Urinary bladder (tissue), 4 donors: ENCODE results near the gene TMEM59. TPM values are rescaled to one million over a fixed set of nuclear protein-coding genes. Genes with fewer than 3 reads are reported as not detected.
A peak's percentile ranks its signal among the peaks of the same experiment; 100 is the strongest.
"Not testable (repeated sequence)": the region's sequence is repeated elsewhere in the genome, so short reads cannot be mapped to it uniquely, and the experiment has no call there.

Experiments
- DNase-seq: peaks from one replicate; pipeline ENCODE4 v3.0.0-alpha.2; 2015; ENCODE audit errors: extremely low spot score
- H3K27ac ChIP-seq: one replicate; pipeline ENCODE4 v1.5.1; 2013; ENCODE audit warnings: low read depth, mild to moderate bottlenecking, moderate library complexity
- H3K36me3 ChIP-seq: one replicate; pipeline ENCODE4 v1.6.1; 2013; ENCODE audit warnings: mild to moderate bottlenecking, moderate library complexity; ENCODE audit not compliant: insufficient read depth
- H3K4me1 ChIP-seq: one replicate; pipeline ENCODE4 v1.6.1; 2013; ENCODE audit warnings: mild to moderate bottlenecking, moderate library complexity; ENCODE audit not compliant: insufficient read depth
- H3K4me3 ChIP-seq: one replicate; pipeline ENCODE4 v1.5.1; 2013; ENCODE audit warnings: low read depth, low read length
- WGBS: extraction: QIAGEN DNeasy Blood & Tissue Kit; methylation state at CpG from one replicate; pipeline ENCODE4 v1.1.7; 2013; 5-methylcytosine and 5-hydroxymethylcytosine counted together
- polyA plus RNA-seq: library from polyadenylated mRNA; stranded (reverse); fragments of 200-250 nt; gene quantifications from one replicate; pipeline ENCODE4 v1.2.3, GENCODE V29; 2013
- total RNA-seq: library from RNA; depleted of rRNA; stranded (reverse); fragments of >200 nt; gene quantifications from one replicate; pipeline ENCODE4 v1.2.3, GENCODE V29; 2014
- donor health status: healthy with polysubstance abuse.
- donor health status: healthy.

Gene TMEM59
- total and polyA plus RNA-seq, 2 donors = 276 to 398 TPM

DNA sequence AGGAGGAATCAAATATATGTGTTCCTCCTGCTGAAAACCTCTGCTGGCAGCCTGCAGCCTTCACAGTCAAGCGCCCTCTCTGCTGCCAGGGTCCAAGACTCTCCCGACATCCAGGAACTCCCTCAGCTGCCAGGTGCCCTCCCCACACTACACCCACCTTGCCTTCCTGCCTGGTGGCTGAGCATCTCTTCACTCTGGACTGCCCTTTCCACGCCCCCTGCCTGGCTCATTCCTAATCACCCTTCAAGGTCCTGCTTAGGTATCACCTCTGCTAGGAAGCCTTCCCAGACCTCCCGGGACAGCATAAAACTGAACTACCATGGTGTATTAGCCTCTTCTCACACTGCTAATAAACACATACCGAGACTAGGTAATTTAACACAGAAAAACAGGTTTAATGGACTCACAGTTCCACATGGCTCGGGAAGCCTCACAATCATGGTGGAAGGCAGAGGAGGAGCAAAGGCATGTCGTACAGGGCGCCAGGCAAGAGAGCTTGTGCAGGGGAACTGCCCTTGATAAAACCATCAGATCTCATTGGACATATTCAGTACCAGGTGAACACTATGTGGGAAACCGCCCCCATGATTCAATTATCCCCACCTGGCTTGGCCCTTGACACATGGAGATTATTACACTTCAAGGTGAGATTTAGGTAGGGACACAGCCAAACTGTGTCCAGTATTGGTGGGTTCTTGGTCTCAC is 50.3 kb downstream of the TMEM59 start:
- Histone ChIP-seq H3K4me1 (no peaks in the 10 kb centered on the region), H3K27ac (no peak overlapping the region), H3K36me3 (no peaks in the 10 kb centered on the region), H3K4me3 (no peak overlapping the region)
- 59% methylated on average over 9 of the region's 9 CpGs for WGBS
- no peak for DNase-seq

DNA sequence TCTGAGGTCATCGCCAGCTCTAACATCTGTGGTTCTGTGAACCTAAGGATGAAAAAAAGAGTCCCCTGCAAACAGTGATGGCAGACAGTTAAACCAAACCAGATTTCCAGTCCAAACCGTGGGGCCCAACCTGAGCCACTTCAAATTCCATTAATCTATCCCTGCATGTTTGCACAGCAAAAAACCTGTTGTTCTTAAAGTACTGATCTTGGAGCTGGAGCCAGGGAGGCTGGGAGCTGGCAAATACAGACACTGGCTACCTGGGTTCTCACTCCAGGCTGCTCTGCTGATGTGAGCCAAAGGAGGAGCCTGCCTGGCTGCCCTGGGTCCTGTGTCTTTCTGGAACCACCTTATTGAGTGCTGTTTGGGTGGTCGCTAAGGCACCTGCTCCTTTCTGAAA is 51.4 kb downstream of the TMEM59 start:
- Histone ChIP-seq H3K4me3 (no peak overlapping the region), H3K4me1 (no peaks in the 10 kb centered on the region), H3K27ac (no peak overlapping the region), H3K36me3 (no peaks in the 10 kb centered on the region)
- no peak for DNase-seq
- WGBS = 42% methylated on average over 3 of the region's 3 CpGs

DNA sequence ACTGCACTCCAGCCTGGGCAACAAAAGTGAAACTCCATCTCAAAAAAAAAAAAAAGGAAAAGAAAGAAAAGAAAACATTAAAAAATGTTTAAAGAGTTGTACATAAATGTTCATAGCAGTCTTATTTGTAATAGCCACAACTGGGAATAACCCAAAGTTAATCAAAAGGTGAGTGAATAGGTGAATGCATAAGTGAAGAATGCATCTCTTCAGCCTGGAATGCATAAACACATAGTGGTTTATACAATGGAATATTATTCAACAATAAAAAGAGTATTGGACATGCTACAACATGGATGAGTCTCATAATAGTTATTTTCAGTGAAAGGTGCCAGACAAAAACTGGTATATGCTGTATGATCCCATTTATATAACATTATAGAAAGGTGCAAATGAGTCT is 53.1 kb downstream of the TMEM59 start:
- Histone ChIP-seq H3K27ac (no peak overlapping the region), H3K36me3 (no peaks in the 10 kb centered on the region), H3K4me3 (no peak overlapping the region), H3K4me1 (no peaks in the 10 kb centered on the region)
- DNase-seq = no peak

DNA sequence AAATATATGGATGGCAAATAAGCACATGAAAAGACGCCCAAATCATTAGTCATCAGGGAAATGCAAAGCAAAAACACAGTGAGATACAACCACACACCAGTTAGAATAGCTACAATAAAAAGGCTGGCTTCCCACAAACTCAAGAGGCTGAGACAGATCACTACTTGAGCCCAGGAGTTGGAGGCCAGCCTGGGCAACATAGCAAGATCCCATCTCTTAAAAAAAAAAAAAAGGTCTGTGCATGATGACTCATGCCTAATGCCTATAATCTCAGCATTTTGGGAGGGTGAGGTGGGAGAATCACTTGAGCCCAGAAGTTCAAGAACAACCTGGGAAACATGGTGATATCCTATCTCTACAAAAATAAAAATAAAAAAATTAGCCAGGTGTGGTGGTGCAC is 54.8 kb downstream of the TMEM59 start:
- 87% methylated on average over 1 of the region's 1 CpG for WGBS
- Histone ChIP-seq H3K36me3 (no peaks in the 10 kb centered on the region), H3K4me3 (no peak overlapping the region), H3K27ac (no peak overlapping the region), H3K4me1 (no peaks in the 10 kb centered on the region)
- no peak for DNase-seq

DNA sequence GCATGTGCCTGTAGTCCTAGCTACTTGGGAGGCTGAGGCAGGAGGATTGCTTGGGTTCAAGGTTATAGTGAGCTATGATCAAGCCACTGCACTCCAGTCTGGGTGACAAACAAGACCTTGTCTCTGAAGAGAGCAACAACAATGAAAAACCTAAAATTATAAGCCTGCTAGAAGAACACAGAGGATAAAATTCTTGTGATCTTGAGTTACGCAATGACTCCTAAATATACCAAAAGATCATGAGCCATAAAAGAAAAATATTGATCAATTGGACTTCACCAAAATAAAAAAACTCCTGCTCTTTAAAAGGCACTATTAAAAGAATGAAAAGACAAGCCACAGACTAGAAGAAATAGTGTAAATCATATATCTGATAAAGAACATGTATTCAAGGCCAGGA is 57.3 kb downstream of the TMEM59 start:
- H3K27ac ChIP-seq = no peak overlapping the region
- H3K36me3 ChIP-seq = no peaks in the 10 kb centered on the region
- H3K4me1 ChIP-seq = no peaks in the 10 kb centered on the region
- no peak for DNase-seq
- WGBS = 92% methylated on average over 1 of the region's 1 CpG
- no peak overlapping the region for H3K4me3 ChIP-seq

DNA sequence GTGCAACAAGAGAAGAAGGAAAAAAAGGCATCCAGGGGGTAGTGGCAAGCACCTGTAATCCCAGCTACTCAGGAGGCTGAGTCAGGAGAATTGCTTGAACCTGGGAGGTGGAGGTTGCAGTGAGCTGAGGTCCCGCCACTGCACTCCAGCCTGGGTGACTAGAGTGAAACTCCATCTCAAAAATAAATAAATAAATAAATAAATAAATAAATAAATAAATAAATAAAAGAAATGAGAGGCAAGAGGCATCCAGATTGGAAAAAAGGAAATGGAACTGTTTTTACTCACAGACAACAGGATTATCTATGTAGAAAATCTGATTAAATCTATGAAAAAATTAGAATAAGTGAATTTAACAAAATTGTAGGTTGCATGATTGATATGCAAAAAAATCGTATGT is 58.5 kb downstream of the TMEM59 start:
- not testable (repeated sequence) for DNase-seq, H3K4me1 ChIP-seq, H3K4me3 ChIP-seq, H3K27ac ChIP-seq, H3K36me3 ChIP-seq
- 89% methylated on average over 2 of the region's 2 CpGs for WGBS

DNA sequence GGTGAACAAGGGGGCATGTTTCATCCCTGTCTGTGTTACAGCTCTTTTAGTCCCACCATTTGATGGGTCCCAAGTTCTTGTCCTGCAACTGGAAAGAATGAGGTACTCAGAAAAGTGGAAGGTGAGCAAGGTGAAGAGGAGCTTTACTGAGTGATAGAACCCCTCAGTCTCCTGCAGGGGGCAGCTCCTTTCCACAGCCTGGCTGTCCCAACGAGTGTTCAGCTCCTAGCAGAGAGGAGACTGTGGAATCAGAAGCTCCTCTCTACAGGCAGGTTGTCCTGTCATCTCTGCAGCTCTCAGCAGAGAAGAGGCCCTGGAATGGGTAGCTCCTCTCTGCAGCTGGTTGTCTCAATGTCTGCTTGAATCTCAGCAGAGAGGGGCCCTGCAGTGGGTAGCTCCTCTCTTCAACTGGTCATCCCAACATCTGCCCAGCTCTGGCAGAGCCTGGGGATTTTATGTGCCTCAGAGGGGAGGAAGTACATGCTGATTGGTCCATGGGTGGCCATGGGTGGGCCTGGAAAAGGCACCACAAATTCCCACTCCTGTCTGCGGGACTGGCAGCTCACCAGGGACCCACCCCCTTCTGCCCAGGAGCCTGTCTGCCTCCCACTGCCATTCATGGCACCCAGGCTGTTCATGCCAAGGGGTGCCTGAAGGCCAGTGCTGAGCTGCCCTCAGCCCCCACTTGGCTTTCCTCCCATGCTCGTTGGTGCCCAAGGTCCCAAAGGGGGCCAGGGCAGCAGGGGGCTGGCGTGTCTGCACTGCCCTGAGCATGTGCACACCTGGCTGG is 60.7 kb downstream of the TMEM59 start:
- no peak overlapping the region for H3K27ac ChIP-seq
- H3K4me1 ChIP-seq = no peaks in the 10 kb centered on the region
- no peak for DNase-seq
- H3K4me3 ChIP-seq = no peak overlapping the region
- WGBS = 72% methylated on average over 4 of the region's 4 CpGs
- no peaks in the 10 kb centered on the region for H3K36me3 ChIP-seq

DNA sequence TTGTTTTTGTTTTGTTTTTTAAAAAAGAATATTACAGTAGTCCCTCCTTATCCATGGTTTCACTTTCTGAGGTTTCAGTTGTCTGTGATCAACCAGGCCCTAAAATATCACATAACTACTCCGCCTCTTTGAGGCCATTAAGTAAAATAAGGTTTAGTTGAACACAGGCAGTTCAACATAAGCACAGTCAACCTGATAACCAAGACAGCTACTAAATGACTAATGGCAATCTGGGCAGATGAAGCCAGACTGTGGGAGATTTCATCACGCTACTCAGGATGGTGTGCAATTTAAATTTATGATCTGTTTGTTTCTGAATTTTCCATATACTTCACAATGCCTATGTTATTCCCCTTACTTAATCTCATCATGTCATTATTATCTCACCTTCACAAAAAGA is 65.1 kb downstream of the TMEM59 start:
- no peaks in the 10 kb centered on the region for H3K36me3 ChIP-seq
- WGBS = 86% methylated on average over 2 of the region's 2 CpGs
- no peak overlapping the region for H3K27ac ChIP-seq
- H3K4me1 ChIP-seq = no peaks in the 10 kb centered on the region
- H3K4me3 ChIP-seq = no peak overlapping the region
- no peak for DNase-seq

DNA sequence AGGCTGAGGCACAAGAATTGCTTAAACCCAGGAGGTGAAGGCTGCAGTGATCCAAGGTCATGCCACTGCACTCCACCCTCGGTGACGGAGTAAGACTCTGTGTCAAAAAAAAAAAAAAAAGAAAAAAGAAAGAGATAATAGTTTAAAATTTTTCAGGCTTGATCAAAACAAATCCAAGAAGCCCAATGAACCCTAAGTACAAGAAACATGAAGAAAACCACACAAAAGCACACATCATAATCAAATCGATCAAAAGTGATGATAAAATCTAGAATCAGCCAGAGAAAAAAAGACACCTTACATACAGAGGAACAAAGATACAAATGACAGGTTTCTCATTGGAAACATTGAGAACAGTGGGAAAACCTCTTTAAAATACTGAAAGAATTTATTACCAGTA is 66.5 kb downstream of the TMEM59 start:
- no peak overlapping the region for H3K27ac ChIP-seq
- DNase-seq = no peak
- no peaks in the 10 kb centered on the region for H3K36me3 ChIP-seq
- H3K4me1 ChIP-seq = no peaks in the 10 kb centered on the region
- WGBS = 87% methylated on average over 3 of the region's 3 CpGs
- no peak overlapping the region for H3K4me3 ChIP-seq

DNA sequence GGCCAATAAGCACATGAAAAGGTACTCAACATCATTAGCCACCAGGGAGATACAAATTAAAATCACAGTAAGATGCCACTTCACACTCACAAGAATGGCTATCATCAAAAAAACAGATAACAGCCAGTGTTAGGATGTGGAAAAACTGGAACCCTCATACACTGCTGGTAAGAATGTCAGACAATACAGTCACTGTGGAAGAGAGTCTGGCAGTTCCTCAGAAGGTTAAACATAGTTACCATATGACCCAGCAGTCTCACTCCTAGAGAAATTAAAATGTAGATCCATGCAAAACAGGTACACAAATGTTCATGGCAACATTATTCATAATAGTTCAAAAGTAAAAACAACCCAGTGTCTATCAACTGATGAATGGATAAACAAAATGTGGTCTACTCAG is 68.3 kb downstream of the TMEM59 start:
- no peaks in the 10 kb centered on the region for H3K4me1 ChIP-seq
- no peak for DNase-seq
- H3K27ac ChIP-seq = no peak overlapping the region
- no peaks in the 10 kb centered on the region for H3K36me3 ChIP-seq
- H3K4me3 ChIP-seq = no peak overlapping the region

DNA sequence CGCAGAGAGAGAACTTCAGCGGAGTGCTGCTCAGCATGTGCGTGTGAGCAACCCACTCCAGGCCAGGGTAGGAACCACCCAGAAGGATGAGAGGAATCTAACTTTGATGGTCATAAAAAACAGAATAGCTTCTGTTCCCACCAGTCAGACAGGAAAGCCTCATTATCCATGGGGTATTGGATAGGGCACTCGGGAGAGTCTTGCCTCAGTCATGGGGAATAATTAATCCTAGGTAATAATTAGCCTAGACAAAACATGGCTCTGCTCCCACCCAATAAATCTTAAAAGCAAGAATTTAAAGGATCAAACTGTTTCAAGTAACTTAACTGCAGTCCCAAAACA is 70.3 kb downstream of the TMEM59 start:
- Histone ChIP-seq H3K27ac (no peak overlapping the region), H3K36me3 (no peaks in the 10 kb centered on the region), H3K4me1 (no peaks in the 10 kb centered on the region), H3K4me3 (peak overlapping the region; percentile 23)
- no peak for DNase-seq
- 17% methylated on average over 4 of the region's 4 CpGs for WGBS

DNA sequence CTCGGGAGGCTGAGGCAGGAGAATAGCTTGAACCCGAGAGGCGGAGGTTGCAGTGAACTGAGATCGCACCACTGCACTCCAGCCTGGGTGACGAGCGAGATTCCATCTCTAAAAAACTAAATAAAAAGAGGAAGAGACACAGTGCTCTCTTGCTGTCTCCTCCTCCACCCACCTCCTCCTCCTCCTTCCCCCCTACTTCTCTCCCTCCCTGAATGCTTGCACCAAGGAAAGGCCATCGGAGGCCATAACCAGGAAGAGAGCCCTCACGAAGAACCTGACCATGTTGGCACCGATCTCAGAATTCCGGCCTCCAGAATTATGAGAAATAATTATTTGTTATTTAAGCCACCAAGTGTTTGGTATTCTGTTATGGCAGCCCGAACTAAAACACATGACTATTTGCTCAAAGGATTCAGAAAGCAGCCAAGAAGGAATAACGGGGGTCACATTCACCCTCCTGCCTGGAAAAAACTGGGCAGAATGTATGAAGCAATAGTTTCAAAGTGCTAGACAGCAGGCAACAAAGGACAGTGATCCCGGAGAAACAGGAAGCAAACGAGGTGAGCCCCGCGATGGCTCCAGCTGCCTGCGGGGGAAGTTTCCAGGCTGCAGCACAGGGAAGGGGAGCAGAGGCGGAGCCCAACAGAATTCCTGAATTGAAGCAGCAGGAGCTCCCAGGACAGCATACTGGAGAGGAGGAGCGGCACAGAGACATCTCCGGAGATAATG is 70.8 kb downstream of the TMEM59 start:
- no peaks in the 10 kb centered on the region for H3K36me3 ChIP-seq
- peak overlapping the region; percentile 0 for H3K27ac ChIP-seq
- 27% methylated on average over 20 of the region's 20 CpGs for WGBS
- peak overlapping the region; percentile 23 for H3K4me3 ChIP-seq
- no peaks in the 10 kb centered on the region for H3K4me1 ChIP-seq
- DNase-seq = no peak

DNA sequence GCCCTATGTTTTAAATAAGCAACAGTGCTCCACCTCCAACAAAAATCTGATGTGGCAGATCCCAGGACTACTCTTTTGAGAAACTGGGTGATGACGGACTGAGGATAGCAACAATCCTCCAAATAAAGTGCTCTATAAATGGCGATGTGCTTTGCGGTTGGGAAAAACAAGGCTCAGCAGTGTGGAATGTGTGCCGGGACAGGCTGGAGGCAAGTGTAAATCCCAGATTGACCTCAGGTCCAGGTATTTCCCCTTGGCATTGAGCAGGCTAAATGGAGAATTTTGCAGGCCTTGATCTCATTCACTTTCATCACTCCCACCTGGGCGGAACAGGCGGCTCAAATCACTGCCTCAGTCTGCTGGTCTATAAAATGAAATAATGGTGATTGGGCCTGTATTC is 71.8 kb downstream of the TMEM59 start:
- no peak for DNase-seq
- H3K36me3 ChIP-seq = no peaks in the 10 kb centered on the region
- H3K27ac ChIP-seq = no peak overlapping the region
- H3K4me1 ChIP-seq = no peaks in the 10 kb centered on the region
- 63% methylated on average over 6 of the region's 6 CpGs for WGBS
- H3K4me3 ChIP-seq = no peak overlapping the region
